ENCODE measurements around the gene TRABD2A.

GRCh38 chr2:84840306-84840705, 40.6 kb downstream of the TRABD2A start:
- TF ChIP-seq, protein P1, sequence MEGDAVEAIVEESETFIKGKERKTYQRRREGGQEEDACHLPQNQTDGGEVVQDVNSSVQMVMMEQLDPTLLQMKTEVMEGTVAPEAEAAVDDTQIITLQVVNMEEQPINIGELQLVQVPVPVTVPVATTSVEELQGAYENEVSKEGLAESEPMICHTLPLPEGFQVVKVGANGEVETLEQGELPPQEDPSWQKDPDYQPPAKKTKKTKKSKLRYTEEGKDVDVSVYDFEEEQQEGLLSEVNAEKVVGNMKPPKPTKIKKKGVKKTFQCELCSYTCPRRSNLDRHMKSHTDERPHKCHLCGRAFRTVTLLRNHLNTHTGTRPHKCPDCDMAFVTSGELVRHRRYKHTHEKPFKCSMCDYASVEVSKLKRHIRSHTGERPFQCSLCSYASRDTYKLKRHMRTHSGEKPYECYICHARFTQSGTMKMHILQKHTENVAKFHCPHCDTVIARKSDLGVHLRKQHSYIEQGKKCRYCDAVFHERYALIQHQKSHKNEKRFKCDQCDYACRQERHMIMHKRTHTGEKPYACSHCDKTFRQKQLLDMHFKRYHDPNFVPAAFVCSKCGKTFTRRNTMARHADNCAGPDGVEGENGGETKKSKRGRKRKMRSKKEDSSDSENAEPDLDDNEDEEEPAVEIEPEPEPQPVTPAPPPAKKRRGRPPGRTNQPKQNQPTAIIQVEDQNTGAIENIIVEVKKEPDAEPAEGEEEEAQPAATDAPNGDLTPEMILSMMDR (IDR thresholded peaks at IDR 0.05), result no peak
- TF ChIP-seq EP300 (IDR thresholded peaks at IDR 0.05), result no peak
